ENCODE measurements around the gene RINL. TPM values are rescaled to one million over a fixed set of nuclear protein-coding genes. Genes with fewer than 3 reads are reported as not detected.

Gene RINL
- polyA plus RNA-seq, 1 experiment: 1.6 TPM

GRCh38 chr19:38836983-38837626, 41.0 kb downstream of the RINL start:
- DNase-seq (ENCODE audit: low read depth, low spot score): no peak
- POLR2A ChIA-PET: interaction anchor here (0.6 to 1.5 kb wide), 4 partner anchors 9 to 1490 kb away, joined by 3 to 5 read pairs (median 4); partner anchors contain the start of gene NFKBIB
- no peaks in the 10 kb centered on the region for H3K9me3 ChIP-seq (ENCODE audit: control insufficient read depth, insufficient read depth, low read length)
- TF ChIP-seq CTCF (IDR thresholded peaks at IDR 0.05; ENCODE audit: low read depth, low read length): no peak
- H3K4me3 ChIP-seq (ENCODE audit: low read depth, low read length): no peak overlapping the region
- H3K27me3 ChIP-seq (ENCODE audit: control insufficient read depth, insufficient read depth, low read length): no peaks in the 10 kb centered on the region
- CTCF ChIA-PET: no interaction called here
- H3K27ac ChIP-seq (ENCODE audit: low read depth, low read length): peak overlapping the region; percentile 24

GRCh38 chr19:38836159-38836982, 41.7 kb downstream of the RINL start:
- Histone ChIP-seq H3K4me3 (ENCODE audit: low read depth, low read length) (no peak overlapping the region), H3K27me3 (ENCODE audit: control insufficient read depth, insufficient read depth, low read length) (no peaks in the 10 kb centered on the region), H3K27ac (ENCODE audit: low read depth, low read length) (peak overlapping the region; percentile 24), H3K9me3 (ENCODE audit: control insufficient read depth, insufficient read depth, low read length) (no peaks in the 10 kb centered on the region)
- ChIA-PET POLR2A (interaction anchor here (2.6 kb wide), 1 partner anchor 13 kb away, joined by 11 read pairs; the partner anchor contains the start of gene HNRNPL), CTCF (no interaction called here)
- no peak for TF ChIP-seq CTCF (IDR thresholded peaks at IDR 0.05; ENCODE audit: low read depth, low read length)
- no peak for DNase-seq (ENCODE audit: low read depth, low spot score)

- CTCF ChIA-PET: no interaction called here
- H3K4me3 ChIP-seq (ENCODE audit: low read depth, low read length): no peak overlapping the region
- no peak for DNase-seq (ENCODE audit: low read depth, low spot score)
- H3K27ac ChIP-seq (ENCODE audit: low read depth, low read length): no peak overlapping the region
- POLR2A ChIA-PET: interaction anchor here (2.6 kb wide), 1 partner anchor 15 kb away, joined by 11 read pairs; the partner anchor contains the start of gene HNRNPL
- no peaks in the 10 kb centered on the region for H3K27me3 ChIP-seq (ENCODE audit: control insufficient read depth, insufficient read depth, low read length)
- no peaks in the 10 kb centered on the region for H3K9me3 ChIP-seq (ENCODE audit: control insufficient read depth, insufficient read depth, low read length)
- TF ChIP-seq CTCF (IDR thresholded peaks at IDR 0.05; ENCODE audit: low read depth, low read length): no peak
Measured at GRCh38 chr19:38834590-38834989, 43.5 kb downstream of the RINL start.

- no peak for TF ChIP-seq CTCF (IDR thresholded peaks at IDR 0.05; ENCODE audit: low read depth, low read length)
- no peak overlapping the region for H3K4me3 ChIP-seq (ENCODE audit: low read depth, low read length)
- ChIA-PET POLR2A (interaction anchor here (2.6 kb wide), 1 partner anchor 15 kb away, joined by 11 read pairs; the partner anchor contains the start of gene HNRNPL), CTCF (no interaction called here)
- H3K27me3 ChIP-seq (ENCODE audit: control insufficient read depth, insufficient read depth, low read length): no peaks in the 10 kb centered on the region
- no peak for DNase-seq (ENCODE audit: low read depth, low spot score)
- H3K9me3 ChIP-seq (ENCODE audit: control insufficient read depth, insufficient read depth, low read length): no peaks in the 10 kb centered on the region
- no peak overlapping the region for H3K27ac ChIP-seq (ENCODE audit: low read depth, low read length)
Measured at GRCh38 chr19:38834104-38834490, 44.0 kb downstream of the RINL start.

- CTCF ChIA-PET: interaction anchor here (0.6 to 1.3 kb wide), 2 partner anchors 97 to 448 kb away, joined by 3 read pairs; partner anchors contain the start of genes MRPS12 and SARS2
- TF ChIP-seq CTCF (IDR thresholded peaks at IDR 0.05; ENCODE audit: low read depth, low read length): no peak
- no peak overlapping the region for H3K4me3 ChIP-seq (ENCODE audit: low read depth, low read length)
- H3K27me3 ChIP-seq (ENCODE audit: control insufficient read depth, insufficient read depth, low read length): no peaks in the 10 kb centered on the region
- no peak overlapping the region for H3K27ac ChIP-seq (ENCODE audit: low read depth, low read length)
- POLR2A ChIA-PET: no interaction called here
- no peak for DNase-seq (ENCODE audit: low read depth, low spot score)
- H3K9me3 ChIP-seq (ENCODE audit: control insufficient read depth, insufficient read depth, low read length): no peaks in the 10 kb centered on the region
Measured at GRCh38 chr19:38833092-38833425, 45.0 kb downstream of the RINL start.

All from AG04450 (cell line).